NT2/D1 (cell line): ENCODE measurements around the gene INPP4B.

Experiments used
- SUZ12 ChIP-seq: IDR thresholded peaks from 2 replicates; pipeline ENCODE4 v1.6.1; 2011; ENCODE audit not compliant: insufficient read length, insufficient read depth; ENCODE audit errors: extremely low read depth
- YY1 ChIP-seq: IDR thresholded peaks from 2 replicates; pipeline ENCODE4 v1.6.1; 2011; ENCODE audit not compliant: insufficient read length, insufficient read depth
- ZNF274 ChIP-seq: IDR thresholded peaks from 2 replicates; pipeline ENCODE4 v1.6.1; 2011; ENCODE audit warnings: mild to moderate bottlenecking, low read depth, low read length

GRCh38 chr4:142088906-142089305, 757.2 kb downstream of the INPP4B start:
- no peak for TF ChIP-seq YY1
- TF ChIP-seq ZNF274: no peak
- no peak for TF ChIP-seq SUZ12
